Gastroesophageal sphincter (tissue), 3 donors: Measurements from ENCODE around the gene TNS1.

Experiments
- EP300 ChIP-seq: sonication (generic); formaldehyde crosslinking; IDR thresholded peaks from one replicate; pipeline ENCODE4 v1.6.1; 2017; ENCODE audit warnings: antibody characterized with exemption, mild to moderate bottlenecking
- POLR2A ChIP-seq, 2 donors: fragments of 450-650 bp; IDR thresholded peaks; one replicate each; pipeline ENCODE4 v1.6.1; 2017; ENCODE audit warnings: antibody characterized with exemption in 2 of 2, mild to moderate bottlenecking in 2 of 2, moderate library complexity in 1 of 2
- POLR2AphosphoS5 ChIP-seq: sonication (generic); formaldehyde crosslinking; IDR thresholded peaks from one replicate; pipeline ENCODE4 v1.6.1; 2017; ENCODE audit warnings: antibody characterized with exemption
- TF ChIP-seq, protein P1 (sequence below), 4 experiments: fragments of 200-600 bp in 2 of 4; fragments of 450-650 bp in 2 of 4; sonication (generic) in 1 of 4; IDR thresholded peaks; one replicate each; pipeline ENCODE4 v1.5.1; 2017 to 2019; ENCODE audit warnings: antibody characterized with exemption in 4 of 4, mild to moderate bottlenecking in 2 of 4, moderate library complexity in 2 of 4

GRCh38 chr2:218033208-218033589 is 30.4 kb upstream of the TNS1 start:
- TF ChIP-seq EP300: no peak
- no peak for TF ChIP-seq POLR2A (IDR thresholded peaks at IDR 0.05)
- TF ChIP-seq, protein P1, sequence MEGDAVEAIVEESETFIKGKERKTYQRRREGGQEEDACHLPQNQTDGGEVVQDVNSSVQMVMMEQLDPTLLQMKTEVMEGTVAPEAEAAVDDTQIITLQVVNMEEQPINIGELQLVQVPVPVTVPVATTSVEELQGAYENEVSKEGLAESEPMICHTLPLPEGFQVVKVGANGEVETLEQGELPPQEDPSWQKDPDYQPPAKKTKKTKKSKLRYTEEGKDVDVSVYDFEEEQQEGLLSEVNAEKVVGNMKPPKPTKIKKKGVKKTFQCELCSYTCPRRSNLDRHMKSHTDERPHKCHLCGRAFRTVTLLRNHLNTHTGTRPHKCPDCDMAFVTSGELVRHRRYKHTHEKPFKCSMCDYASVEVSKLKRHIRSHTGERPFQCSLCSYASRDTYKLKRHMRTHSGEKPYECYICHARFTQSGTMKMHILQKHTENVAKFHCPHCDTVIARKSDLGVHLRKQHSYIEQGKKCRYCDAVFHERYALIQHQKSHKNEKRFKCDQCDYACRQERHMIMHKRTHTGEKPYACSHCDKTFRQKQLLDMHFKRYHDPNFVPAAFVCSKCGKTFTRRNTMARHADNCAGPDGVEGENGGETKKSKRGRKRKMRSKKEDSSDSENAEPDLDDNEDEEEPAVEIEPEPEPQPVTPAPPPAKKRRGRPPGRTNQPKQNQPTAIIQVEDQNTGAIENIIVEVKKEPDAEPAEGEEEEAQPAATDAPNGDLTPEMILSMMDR (IDR thresholded peaks at IDR 0.05): no peak
- TF ChIP-seq POLR2AphosphoS5: no peak
